NCI-H82 (cell line): Measurements from ENCODE around the gene CDKN2B-AS1.

Experiments used
- DNase-seq: peaks from one replicate; lab custom pipeline; 2025; lab: John Stamatoyannopoulos, UW

Gene CDKN2B-AS1

DNA sequence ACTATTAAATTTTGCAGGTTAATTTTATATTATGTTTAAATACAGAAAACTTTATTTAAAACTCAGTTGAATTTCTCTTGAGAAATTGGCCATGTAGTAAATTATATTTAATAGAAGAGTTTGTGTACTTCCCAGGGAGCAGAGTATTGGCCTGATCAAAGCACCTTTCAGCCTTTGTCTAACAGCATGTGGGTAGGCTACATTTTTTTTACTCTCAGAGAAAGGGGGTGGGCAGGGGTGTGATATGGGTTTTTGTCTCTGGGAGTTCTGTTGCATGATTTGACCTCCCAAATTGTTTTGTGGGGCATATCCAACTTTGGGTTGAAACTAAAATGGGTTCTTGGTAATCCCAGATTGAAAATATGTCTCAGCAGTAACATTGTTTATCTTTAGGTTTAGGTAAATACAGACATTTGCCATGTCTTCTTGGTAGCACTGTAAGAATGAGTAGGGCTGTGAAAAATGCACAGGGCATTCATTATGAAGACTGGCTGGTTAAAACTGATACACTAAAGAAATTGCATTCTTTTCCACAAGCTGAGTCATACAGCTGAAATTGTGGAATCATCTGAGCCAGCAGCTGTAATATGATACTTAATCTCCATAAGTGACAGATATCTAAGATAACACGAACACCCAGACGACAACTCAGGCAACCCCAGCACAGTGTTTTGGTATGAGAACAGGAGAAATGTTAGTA, 89.9 kb downstream of the CDKN2B-AS1 start:
- peak; percentile 25 for DNase-seq

- DNase-seq = no peak
Measured at GRCh38 chr9:22088053-22088716, 93.6 kb downstream of the CDKN2B-AS1 start.

DNA sequence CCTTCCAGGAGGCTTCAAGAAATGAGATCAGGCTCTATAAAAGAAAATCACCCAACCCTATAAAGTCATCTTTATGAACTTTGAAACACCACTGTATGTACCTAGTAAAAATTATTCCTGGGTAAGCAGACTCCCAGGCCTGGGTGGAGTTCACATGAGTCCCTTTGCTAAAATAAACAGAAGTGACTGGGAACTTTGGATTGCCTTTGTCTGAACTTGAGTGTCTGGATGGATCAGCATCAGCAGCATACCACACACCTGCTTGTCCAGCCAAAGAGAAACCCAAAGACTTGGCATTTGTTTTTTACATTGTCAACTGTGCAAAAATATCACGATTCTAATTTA, 94.1 kb downstream of the CDKN2B-AS1 start:
- no peak for DNase-seq

GRCh38 chr9:22097707-22098106, 103.1 kb downstream of the CDKN2B-AS1 start:
- no peak for DNase-seq

- no peak for DNase-seq
Measured at GRCh38 chr9:22098643-22099332, 104.2 kb downstream of the CDKN2B-AS1 start.

DNA sequence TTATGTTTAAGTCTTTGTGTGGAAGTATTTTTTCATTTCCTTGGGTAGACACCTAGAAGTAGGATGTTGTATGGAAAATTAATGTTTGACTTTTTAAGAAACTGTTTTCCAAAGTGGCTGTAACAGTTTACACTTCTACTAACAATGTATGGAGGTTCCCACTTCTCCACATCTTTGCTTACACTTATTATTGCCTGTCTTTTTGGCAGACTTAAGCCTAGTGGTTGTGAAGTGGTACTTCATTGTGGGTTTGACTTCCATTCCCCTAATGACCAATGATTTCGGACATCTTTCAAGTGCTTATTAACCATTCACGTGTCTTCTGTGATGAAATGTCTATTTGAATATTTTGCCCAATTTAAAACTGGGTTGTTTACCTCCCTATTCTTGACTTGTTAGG, 106.0 kb downstream of the CDKN2B-AS1 start:
- DNase-seq = peak; percentile 13

GRCh38 chr9:22102146-22103053, 107.8 kb downstream of the CDKN2B-AS1 start:
- DNase-seq = no peak

GRCh38 chr9:22103685-22104575, 109.3 kb downstream of the CDKN2B-AS1 start:
- peak; percentile 53 for DNase-seq

DNA sequence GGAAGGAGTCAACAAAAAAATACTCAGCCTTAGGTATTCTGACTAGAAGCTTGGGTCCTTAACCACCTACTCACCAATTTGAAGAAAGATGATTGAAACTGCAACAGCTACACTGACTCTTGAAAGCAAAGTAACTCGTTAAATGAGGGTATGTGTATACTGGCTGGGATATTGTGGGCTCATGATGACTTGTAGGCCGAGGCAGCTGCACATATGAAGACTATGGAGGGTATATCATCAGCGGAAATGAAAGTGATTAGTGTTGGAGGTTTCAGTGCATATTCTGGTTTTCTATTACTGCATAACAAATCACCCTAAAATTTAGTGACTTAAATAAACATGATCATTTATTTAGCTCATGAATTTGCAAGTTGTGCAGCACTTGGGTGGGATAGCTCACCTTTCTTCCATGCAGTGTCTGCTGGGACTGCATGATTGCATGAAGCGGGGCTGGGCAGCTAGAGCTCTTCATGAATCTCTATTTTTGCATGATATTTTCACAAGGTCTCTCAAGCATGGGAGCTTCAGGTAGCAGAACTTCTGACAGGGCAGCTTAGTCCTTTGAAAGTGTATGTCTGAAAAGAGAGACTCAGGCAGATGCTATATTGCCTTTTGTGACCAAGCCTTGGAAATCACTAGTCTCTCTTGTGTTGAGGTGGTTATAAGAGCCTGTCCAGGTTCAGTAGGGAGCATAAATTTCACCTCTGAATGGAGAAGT, 110.6 kb downstream of the CDKN2B-AS1 start:
- no peak for DNase-seq

- DNase-seq = no peak
Measured at GRCh38 chr9:22107202-22108045, 112.8 kb downstream of the CDKN2B-AS1 start.

DNA sequence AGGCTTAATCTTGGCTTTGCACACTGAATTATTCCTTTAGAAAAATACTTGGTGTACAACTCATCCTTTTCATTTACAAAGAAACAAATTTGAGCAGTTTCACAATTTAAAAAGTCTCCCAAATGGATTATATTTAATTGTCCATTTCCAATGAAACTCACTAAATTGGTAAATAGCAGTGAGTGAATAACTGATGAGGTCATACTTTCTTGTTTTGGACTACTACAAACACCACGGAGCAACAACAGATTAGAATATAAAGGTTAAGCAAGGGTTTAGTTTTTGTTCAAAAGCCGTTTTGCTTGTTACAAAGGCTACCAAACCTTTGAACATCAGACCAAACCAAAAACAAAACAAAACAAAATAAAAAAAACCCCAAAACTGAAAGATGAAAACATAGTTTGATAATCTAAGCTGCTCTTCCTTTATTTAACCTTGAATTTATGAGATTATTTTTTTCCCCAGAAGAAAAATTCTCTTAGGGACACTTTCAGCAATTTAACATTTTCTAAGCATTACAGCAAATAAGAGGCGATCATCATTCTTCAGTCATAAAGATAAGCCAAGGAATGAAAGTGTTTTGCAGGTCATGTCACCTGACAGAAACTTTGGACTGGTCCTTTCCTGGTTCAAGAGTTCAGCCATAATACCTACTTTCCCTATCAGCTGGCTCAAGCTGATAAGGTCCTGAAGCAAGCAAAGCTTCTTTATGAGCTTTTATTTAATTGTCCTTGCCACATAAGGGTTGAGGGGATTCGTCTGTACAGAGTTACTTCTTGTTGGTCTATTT, 114.2 kb downstream of the CDKN2B-AS1 start:
- DNase-seq = no peak

DNA sequence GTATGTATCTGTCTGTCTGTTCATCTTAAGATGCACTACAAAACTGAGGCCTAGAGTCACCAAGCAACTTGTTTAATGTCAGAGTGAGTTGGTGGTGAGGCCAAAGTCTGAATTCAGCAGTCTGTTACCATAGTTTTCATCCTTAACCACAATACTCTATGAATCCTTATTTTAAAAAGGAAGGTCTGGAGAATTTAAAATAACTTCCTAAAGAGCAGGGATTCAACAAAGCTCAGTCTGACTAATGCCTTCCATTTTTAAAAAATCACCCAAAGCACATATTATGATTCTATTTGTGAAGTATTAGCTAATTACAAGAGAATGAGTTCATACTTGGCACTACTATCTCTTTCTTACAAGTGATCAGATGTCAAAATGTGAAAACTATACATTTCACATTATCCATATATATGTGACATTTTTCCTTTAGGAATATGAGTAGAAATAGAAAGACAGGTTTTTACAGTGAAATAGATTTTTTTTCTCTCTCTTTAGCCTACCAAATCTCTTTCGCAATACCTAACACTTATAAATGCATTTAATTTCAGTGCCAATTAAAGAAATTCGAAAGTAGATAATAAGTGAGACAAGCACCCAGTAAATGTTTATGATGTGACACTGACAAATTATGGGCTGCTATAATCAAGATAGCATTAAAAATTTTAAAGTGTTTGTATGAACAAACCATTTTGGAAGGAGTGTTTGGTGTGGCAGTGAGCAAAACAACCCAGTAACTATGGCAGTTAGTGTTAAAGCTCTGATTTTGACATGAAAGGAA, 116.8 kb downstream of the CDKN2B-AS1 start:
- DNase-seq = no peak

DNA sequence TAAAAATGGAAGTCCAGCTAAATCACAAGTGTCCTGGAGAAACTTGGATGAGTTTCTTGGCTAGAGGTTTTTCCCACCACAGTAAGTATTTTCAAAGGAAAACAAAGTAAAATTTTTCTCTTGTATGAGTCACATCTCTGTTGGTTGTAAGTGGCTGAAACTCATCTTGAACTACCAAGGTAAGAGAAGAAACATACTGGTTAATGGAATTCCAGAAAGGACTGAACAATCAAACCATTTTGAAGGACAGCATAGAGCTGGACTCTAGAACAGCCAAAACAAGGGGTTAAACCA, 117.3 kb downstream of the CDKN2B-AS1 start:
- no peak for DNase-seq

GRCh38 chr9:22112870-22113821, 118.6 kb downstream of the CDKN2B-AS1 start:
- peak; percentile 80 for DNase-seq

GRCh38 chr9:22114956-22115355, 120.4 kb downstream of the CDKN2B-AS1 start:
- DNase-seq = no peak

- DNase-seq = no peak
Measured at GRCh38 chr9:22116758-22117157, 122.2 kb downstream of the CDKN2B-AS1 start.
